ENCODE results near the gene TNP2. TPM values are rescaled to one million over a fixed set of nuclear protein-coding genes. Genes with fewer than 3 reads are reported as not detected.

Gene TNP2
- total and polyA plus RNA-seq, 12 donors = not detected

GRCh38 chr16:11259655-11260595 lies 9.2 kb downstream of the TNP2 start:
- Histone ChIP-seq H3K27me3 (no peaks in the 10 kb centered on the region), H3K27ac (peak overlapping the region in 5 of 10 donors; percentile 53 to 70 (median 57)), H3K36me3 (peaks cover 0 to 4% (median 0%) of the 10 kb centered on the region in 9 donors), H3K4me3 (no peak overlapping the region), H3K9me3 (no peaks in the 10 kb centered on the region), H3K4me1 (peaks cover 14 to 38% (median 25%) of the 10 kb centered on the region in 9 donors)
- WGBS, 2 donors = 93 to 95% methylated on average over 12 of the region's 12 CpGs
- intact Hi-C loops (cut with DNase I) = loop anchor here in 9 of 10 donors (5.0 to 10.0 kb wide), 9 partner anchors 95 to 293 kb away; no protein-coding TSS in a partner anchor
- ATAC-seq (no peak), DNase-seq (no peak)
- TF ChIP-seq, protein P1, sequence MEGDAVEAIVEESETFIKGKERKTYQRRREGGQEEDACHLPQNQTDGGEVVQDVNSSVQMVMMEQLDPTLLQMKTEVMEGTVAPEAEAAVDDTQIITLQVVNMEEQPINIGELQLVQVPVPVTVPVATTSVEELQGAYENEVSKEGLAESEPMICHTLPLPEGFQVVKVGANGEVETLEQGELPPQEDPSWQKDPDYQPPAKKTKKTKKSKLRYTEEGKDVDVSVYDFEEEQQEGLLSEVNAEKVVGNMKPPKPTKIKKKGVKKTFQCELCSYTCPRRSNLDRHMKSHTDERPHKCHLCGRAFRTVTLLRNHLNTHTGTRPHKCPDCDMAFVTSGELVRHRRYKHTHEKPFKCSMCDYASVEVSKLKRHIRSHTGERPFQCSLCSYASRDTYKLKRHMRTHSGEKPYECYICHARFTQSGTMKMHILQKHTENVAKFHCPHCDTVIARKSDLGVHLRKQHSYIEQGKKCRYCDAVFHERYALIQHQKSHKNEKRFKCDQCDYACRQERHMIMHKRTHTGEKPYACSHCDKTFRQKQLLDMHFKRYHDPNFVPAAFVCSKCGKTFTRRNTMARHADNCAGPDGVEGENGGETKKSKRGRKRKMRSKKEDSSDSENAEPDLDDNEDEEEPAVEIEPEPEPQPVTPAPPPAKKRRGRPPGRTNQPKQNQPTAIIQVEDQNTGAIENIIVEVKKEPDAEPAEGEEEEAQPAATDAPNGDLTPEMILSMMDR (IDR thresholded peaks at IDR 0.05) = no peak

GRCh38 chr16:11258553-11259492 lies 10.3 kb downstream of the TNP2 start:
- Histone ChIP-seq H3K4me1 (peaks cover 15 to 44% (median 33%) of the 10 kb centered on the region in 9 donors), H3K4me3 (peak overlapping the region in 5 of 10 donors; percentile 22 to 31 (median 28)), H3K9me3 (no peaks in the 10 kb centered on the region), H3K27me3 (no peaks in the 10 kb centered on the region), H3K36me3 (peaks cover 0 to 15% (median 0%) of the 10 kb centered on the region in 9 donors), H3K27ac (peak overlapping the region in 9 of 10 donors; percentile 5 to 70 (median 57))
- 32 to 34% methylated on average over 15 of the region's 15 CpGs for WGBS, 2 donors
- intact Hi-C loops (cut with DNase I) = loop anchor here in 9 of 10 donors (5.0 to 10.0 kb wide), 8 partner anchors 98 to 292 kb away; no protein-coding TSS in a partner anchor
- ATAC-seq = peak in 2 of 8 donors; percentile 2 to 8
- TF ChIP-seq, protein P1 (IDR thresholded peaks at IDR 0.05) = no peak
- peak; percentile 57 to 67 for DNase-seq

GRCh38 chr16:11257131-11257938 lies 11.8 kb downstream of the TNP2 start:
- TF ChIP-seq, protein P1 (IDR thresholded peaks at IDR 0.05) = peak; percentile 64 to 85 (median 76)
- intact Hi-C loops (cut with DNase I) = loop anchor here (1.0 to 10.0 kb wide), 17 partner anchors 93 to 293 kb away; no protein-coding TSS in a partner anchor
- Histone ChIP-seq H3K36me3 (peaks cover 0 to 30% (median 0%) of the 10 kb centered on the region in 9 donors), H3K27ac (peak overlapping the region in 9 of 10 donors; percentile 92 to 100 (median 97)), H3K4me1 (peaks cover 15 to 57% (median 34%) of the 10 kb centered on the region in 9 donors), H3K27me3 (no peaks in the 10 kb centered on the region), H3K4me3 (peak overlapping the region; percentile 42 to 93 (median 82)), H3K9me3 (no peaks in the 10 kb centered on the region)
- ATAC-seq (peak; percentile 56 to 86 (median 80)), DNase-seq (peak; percentile 61 to 80)
- WGBS, 2 donors = 24 to 27% methylated on average over 21 of the region's 21 CpGs

Measured in heart right ventricle (tissue), 16 donors.